MM.1S (cell line): ENCODE results near the gene IQGAP2.

Experiments used
- DNase-seq: peaks from one replicate; pipeline ENCODE4 v3.0.0-alpha.2; 2015
- H2AFZ ChIP-seq: fragments of 300-600 bp; sonication (generic); 2 replicates; pipeline ENCODE4 v1.6.0; 2016; ENCODE audit warnings: antibody characterized with exemption, low read length
- H3F3A ChIP-seq: fragments of 300-600 bp; sonication (generic); 2 replicates; pipeline ENCODE4 v1.6.1; 2016; ENCODE audit warnings: mild to moderate bottlenecking, antibody characterized with exemption, low read length, moderate library complexity, mixed read lengths; ENCODE audit not compliant: insufficient read depth
- H3K27ac ChIP-seq: fragments of 300-600 bp; sonication (generic); 2 replicates; pipeline ENCODE4 v1.5.1; 2016; ENCODE audit warnings: mild to moderate bottlenecking, low read length
- H3K27me3 ChIP-seq: fragments of 300-600 bp; sonication (generic); replicated peaks from 2 replicates; pipeline ENCODE4 v1.6.0; 2016; ENCODE audit warnings: low read length; ENCODE audit not compliant: insufficient read depth
- H3K36me3 ChIP-seq: fragments of 300-600 bp; sonication (generic); replicated peaks from 2 replicates; pipeline ENCODE4 v1.6.1; 2016; ENCODE audit warnings: mild to moderate bottlenecking, low read length, mixed read lengths; ENCODE audit not compliant: insufficient read depth
- H3K4me1 ChIP-seq: fragments of 300-600 bp; sonication (generic); 2 replicates; pipeline ENCODE4 v1.6.1; 2016; ENCODE audit warnings: low read length, mixed read lengths
- H3K4me2 ChIP-seq: fragments of 300-600 bp; sonication (generic); 2 replicates; pipeline ENCODE4 v1.6.0; 2016; ENCODE audit warnings: low read depth, low read length
- H3K4me3 ChIP-seq: fragments of 300-600 bp; sonication (generic); 2 replicates; pipeline ENCODE4 v1.5.1; 2016; ENCODE audit warnings: low read length, mixed read lengths
- H3K79me2 ChIP-seq: fragments of 300-600 bp; sonication (generic); 2 replicates; pipeline ENCODE4 v1.6.1; 2016; ENCODE audit warnings: mixed run types, low read length, mixed read lengths
- H3K9ac ChIP-seq: fragments of 300-600 bp; sonication (generic); 2 replicates; pipeline ENCODE4 v1.6.1; 2016; ENCODE audit warnings: low read length, mixed read lengths
- H3K9me2 ChIP-seq: fragments of 300-600 bp; sonication (generic); replicated peaks from 2 replicates; pipeline ENCODE4 v1.6.1; 2016; ENCODE audit warnings: mild to moderate bottlenecking, low read length, mixed read lengths; ENCODE audit not compliant: insufficient read depth
- H3K9me3 ChIP-seq: fragments of 300-600 bp; sonication (generic); replicated peaks from 2 replicates; pipeline ENCODE4 v1.6.1; 2016; ENCODE audit warnings: mild to moderate bottlenecking, low read length, mixed read lengths; ENCODE audit not compliant: insufficient read depth
- H4K20me1 ChIP-seq: fragments of 300-600 bp; sonication (generic); 2 replicates; pipeline ENCODE4 v1.6.1; 2016; ENCODE audit warnings: mild to moderate bottlenecking, low read length, moderate library complexity, mixed read lengths; ENCODE audit not compliant: insufficient read depth
- CTCF ChIP-seq: fragments of 300-600 bp; sonication (generic); IDR thresholded peaks from 2 replicates; pipeline ENCODE4 v1.5.1; 2016; ENCODE audit warnings: antibody characterized with exemption, low read length, mixed read lengths
- EZH2 ChIP-seq: fragments of 300-600 bp; sonication (generic); optimal IDR thresholded peaks from 2 replicates; pipeline ENCODE3; 2017; ENCODE audit warnings: low read depth, mild to moderate bottlenecking, antibody characterized with exemption, low read length, mixed read lengths
- EZH2phosphoT487 ChIP-seq: fragments of 300-600 bp; sonication (generic); IDR thresholded peaks from 2 replicates; pipeline ENCODE4 v1.6.1; 2018; ENCODE audit warnings: antibody characterized with exemption, low read length

The IQGAP2 gene

GRCh38 chr5:76471987-76472334, 68.9 kb downstream of the IQGAP2 start:
- Histone ChIP-seq H4K20me1 (no peaks in the 10 kb centered on the region), H3F3A (no peaks in the 10 kb centered on the region), H2AFZ (no peak overlapping the region), H3K4me2 (no peak overlapping the region), H3K9me3 (no peaks in the 10 kb centered on the region), H3K4me3 (no peak overlapping the region), H3K9ac (no peak overlapping the region), H3K9me2 (no peaks in the 10 kb centered on the region), H3K27ac (no peak overlapping the region), H3K79me2 (peaks cover 83% of the 10 kb centered on the region), H3K36me3 (no peaks in the 10 kb centered on the region), H3K4me1 (no peaks in the 10 kb centered on the region), H3K27me3 (no peaks in the 10 kb centered on the region)
- DNase-seq = no peak
- TF ChIP-seq EZH2 (no peak), EZH2phosphoT487 (no peak), CTCF (no peak)

DNA sequence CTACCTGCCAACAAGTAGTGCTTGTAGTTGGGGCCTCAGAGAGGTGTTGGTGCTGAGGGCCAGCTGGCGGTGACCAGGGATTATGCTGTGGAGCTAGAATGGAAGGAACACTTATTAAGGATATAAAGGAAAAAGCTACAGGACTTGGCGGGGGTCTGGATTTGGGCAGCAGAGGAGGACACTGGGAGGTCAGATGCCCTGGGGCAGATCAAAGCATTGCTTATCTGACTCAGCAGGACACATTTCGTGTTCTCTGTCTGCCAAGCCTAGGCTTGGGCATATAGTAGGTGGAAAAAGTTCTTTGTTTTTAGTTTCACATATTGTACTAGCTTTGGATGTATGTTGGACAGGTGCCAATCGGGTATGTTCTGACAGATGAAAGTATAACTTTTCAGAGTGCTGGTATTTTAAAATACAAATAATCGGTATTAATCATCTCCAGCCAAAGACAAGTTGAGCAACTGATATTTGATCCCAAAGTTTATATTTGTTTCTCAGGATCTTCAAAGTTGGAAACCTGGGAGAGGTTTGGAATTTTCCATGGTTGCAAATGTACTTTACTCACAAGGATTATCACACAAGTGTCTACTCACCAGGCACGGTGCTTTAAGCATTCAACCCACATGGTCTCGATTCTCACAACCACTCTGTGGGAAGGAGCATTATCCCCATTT, 69.4 kb downstream of the IQGAP2 start:
- H3K9me2 ChIP-seq = no peaks in the 10 kb centered on the region
- no peaks in the 10 kb centered on the region for H3K4me1 ChIP-seq
- peaks cover 87% of the 10 kb centered on the region for H3K79me2 ChIP-seq
- H3K36me3 ChIP-seq = no peaks in the 10 kb centered on the region
- H4K20me1 ChIP-seq = no peaks in the 10 kb centered on the region
- no peak overlapping the region for H3K4me2 ChIP-seq
- H3K4me3 ChIP-seq = no peak overlapping the region
- H3K27ac ChIP-seq = no peak overlapping the region
- DNase-seq = no peak
- H3F3A ChIP-seq = no peaks in the 10 kb centered on the region
- no peak overlapping the region for H3K9ac ChIP-seq
- no peak overlapping the region for H2AFZ ChIP-seq
- TF ChIP-seq CTCF = no peak
- TF ChIP-seq EZH2 = no peak
- no peak for TF ChIP-seq EZH2phosphoT487
- no peaks in the 10 kb centered on the region for H3K9me3 ChIP-seq
- no peaks in the 10 kb centered on the region for H3K27me3 ChIP-seq

DNA sequence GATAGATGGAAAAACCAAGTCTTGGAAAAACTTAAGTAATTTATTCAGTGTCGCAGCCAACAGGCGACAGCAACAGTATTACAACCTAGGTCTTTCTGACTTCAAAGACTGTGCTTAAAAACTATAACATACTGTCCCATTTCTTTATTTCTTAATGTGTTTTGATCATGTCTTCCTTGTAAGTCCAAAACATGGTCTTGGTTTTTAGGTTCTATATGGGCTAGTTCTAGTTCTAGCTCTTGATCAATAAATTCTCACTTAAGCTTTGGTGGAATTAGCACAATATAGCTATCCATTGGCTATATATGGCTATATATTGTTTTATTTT, 69.9 kb downstream of the IQGAP2 start:
- Histone ChIP-seq H3K36me3 (no peaks in the 10 kb centered on the region), H3K79me2 (peaks cover 85% of the 10 kb centered on the region), H2AFZ (no peak overlapping the region), H3K9me2 (no peaks in the 10 kb centered on the region), H3K27ac (no peak overlapping the region), H3F3A (no peaks in the 10 kb centered on the region), H3K4me1 (no peaks in the 10 kb centered on the region), H3K27me3 (no peaks in the 10 kb centered on the region), H3K4me3 (no peak overlapping the region), H3K4me2 (no peak overlapping the region), H3K9me3 (no peaks in the 10 kb centered on the region), H4K20me1 (no peaks in the 10 kb centered on the region), H3K9ac (no peak overlapping the region)
- no peak for DNase-seq
- TF ChIP-seq EZH2phosphoT487 = no peak

DNA sequence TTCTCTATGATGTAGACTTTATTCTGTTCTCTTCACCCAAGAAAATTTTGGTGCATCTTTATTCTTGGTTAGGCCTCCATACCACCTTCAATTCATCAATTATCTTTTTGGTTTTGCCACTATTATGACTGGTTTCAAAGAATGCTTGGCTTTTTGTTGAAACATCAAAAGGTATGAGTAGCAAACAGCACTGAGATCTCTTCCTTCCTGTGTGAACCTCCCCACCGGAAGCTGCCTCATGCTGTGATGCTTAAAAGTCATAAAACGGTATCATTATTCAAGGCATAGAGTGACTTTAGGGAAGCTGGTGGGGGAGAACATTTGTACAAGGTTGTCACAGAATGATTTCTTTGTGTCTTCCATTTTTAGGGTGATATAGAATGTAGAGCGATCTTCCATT, 70.6 kb downstream of the IQGAP2 start:
- no peak for TF ChIP-seq EZH2
- no peak for TF ChIP-seq EZH2phosphoT487
- no peak for TF ChIP-seq CTCF
- no peak overlapping the region for H3K27ac ChIP-seq
- H3K4me3 ChIP-seq = no peak overlapping the region
- no peaks in the 10 kb centered on the region for H4K20me1 ChIP-seq
- H3K36me3 ChIP-seq = no peaks in the 10 kb centered on the region
- no peaks in the 10 kb centered on the region for H3F3A ChIP-seq
- no peak overlapping the region for H3K9ac ChIP-seq
- H2AFZ ChIP-seq = no peak overlapping the region
- H3K27me3 ChIP-seq = no peaks in the 10 kb centered on the region
- H3K79me2 ChIP-seq = peaks cover 83% of the 10 kb centered on the region
- H3K4me2 ChIP-seq = no peak overlapping the region
- H3K9me2 ChIP-seq = no peaks in the 10 kb centered on the region
- H3K9me3 ChIP-seq = no peaks in the 10 kb centered on the region
- DNase-seq = no peak
- H3K4me1 ChIP-seq = no peaks in the 10 kb centered on the region
